HL-60/S4 treated with phorbol 12-myristate 13-acetate at 8.2 ng/mL for 4 days and 3 days (cell line): ENCODE data around the gene PCP2.

Source experiments
- in situ Hi-C: fragments of 300-500 bp; cut with MboI; formaldehyde crosslinking; loops from 2 replicates; pipeline ENCODE4 v1.15.0; 2022; ENCODE audit warnings: low sequenced_read_pairs

PCP2 gene

GRCh38 chr19:7620442-7621412 lies 12.8 kb downstream of the PCP2 start:
- in situ Hi-C loops, result no loop called here

DNA sequence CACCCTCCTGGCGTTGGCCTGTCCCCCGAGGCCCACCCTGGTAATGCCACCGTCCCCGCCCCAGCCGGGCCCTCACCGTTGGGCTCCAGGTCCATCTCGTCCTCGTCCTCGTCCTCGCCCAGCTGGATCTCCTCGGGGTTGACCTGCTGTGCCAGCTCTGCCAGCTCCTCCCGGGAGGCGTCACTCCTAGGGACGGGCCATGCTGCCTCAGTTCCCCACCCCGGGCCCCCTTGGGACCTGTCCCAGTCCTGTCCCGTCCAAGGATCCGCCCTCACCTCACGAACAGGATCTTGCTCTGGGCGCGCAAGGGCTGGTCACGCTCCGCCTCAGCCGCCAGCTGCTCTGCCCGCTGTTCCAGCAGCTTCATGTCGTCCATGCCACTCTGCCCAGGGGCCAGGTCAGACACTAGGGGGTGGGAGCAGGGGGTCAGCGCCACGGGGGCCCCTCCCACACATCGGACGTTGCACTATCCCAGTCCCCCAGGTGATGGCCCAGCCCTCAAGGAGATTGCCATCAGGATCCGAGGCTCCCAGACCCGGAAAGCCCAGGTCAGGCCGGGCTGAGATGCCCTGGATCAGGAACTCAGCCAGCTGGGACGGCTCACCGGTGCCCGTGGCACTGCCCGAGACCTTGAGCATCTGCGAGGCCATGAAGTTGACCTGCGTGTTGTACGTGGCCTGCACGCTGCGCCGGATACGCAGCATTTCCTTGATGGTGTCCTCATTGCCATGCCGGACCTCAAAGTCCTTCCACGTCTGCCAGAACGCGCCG lies 13.7 kb downstream of the PCP2 start:
- in situ Hi-C loops, result no loop called here

DNA sequence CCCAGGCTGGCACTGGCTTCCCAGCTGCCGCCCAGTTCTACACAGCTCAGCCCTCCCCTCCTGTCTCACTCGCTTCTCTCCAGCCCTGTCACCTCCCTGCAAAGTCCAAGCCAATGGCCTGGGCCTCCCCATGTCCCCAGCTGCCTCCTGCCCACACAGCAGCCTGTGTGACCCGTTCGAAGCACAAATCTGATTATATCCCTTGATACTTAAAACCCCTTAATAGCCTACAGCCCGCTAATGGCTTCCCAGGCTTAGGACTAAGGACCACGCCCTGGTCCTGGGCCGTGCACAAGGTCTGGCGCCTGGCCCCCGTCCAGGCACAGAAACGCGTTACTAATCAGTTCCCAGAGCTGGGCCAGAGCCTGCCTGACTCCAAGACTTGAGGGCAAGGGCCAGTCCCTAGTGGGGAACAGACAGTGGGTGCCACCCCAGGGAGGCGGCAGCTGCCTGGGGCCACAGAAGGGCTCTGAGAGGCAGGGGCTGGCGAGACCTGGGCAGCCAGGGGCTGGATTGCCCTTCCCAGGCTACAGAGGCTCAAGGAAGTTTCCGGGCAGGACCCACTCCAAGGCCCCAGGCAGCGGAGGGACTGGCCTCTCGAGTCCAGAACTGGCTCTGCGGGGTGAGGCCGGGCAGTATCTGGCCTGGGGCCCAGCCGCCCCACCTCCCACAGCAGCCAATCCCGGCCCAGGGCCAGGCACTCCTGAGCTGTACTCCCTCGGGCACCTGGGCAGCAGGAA lies 14.6 kb downstream of the PCP2 start:
- in situ Hi-C loops, result no loop called here

DNA sequence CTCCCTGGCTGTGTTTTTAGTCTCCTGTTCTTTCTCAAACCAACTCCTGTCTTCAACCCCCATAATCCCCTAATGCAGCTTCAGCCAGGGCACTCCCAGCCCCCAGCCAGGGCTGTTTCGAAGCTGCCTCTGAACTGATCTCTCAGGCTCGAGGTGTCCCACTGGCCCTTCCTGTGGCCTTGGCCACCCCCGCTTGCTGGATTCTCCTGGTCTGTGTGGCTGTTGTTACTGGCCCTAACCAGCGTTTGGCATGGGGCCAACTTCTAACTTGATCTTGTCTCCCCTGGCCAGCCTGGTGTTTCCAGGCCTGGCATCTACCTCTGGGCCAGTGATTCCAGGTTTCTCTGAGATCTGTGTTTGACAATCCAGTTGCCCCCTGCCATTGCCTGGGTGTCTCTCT lies 15.2 kb downstream of the PCP2 start:
- in situ Hi-C loops, result no loop called here

GRCh38 chr19:7617735-7618134 lies 15.8 kb downstream of the PCP2 start:
- in situ Hi-C loops, result no loop called here

DNA sequence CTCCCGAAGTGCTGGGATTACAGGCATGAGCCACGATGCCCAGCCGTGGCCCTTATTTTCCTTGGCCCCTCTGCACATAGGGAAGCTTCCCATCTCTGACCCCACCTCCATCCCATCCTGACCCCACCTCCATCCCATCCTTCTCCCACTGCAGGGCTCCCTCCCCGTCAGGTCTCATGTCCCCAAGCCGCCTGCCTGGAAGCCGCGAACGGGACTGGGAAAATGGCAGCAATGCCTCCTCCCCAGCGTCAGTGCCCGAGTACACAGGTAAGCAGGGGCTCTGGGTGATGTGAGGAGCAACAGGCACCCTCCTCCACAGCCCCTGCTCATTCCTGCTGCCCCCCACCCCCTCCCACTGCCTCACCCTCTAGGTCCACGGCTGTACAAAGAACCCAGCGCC lies 16.3 kb downstream of the PCP2 start:
- in situ Hi-C loops, result no loop called here

DNA sequence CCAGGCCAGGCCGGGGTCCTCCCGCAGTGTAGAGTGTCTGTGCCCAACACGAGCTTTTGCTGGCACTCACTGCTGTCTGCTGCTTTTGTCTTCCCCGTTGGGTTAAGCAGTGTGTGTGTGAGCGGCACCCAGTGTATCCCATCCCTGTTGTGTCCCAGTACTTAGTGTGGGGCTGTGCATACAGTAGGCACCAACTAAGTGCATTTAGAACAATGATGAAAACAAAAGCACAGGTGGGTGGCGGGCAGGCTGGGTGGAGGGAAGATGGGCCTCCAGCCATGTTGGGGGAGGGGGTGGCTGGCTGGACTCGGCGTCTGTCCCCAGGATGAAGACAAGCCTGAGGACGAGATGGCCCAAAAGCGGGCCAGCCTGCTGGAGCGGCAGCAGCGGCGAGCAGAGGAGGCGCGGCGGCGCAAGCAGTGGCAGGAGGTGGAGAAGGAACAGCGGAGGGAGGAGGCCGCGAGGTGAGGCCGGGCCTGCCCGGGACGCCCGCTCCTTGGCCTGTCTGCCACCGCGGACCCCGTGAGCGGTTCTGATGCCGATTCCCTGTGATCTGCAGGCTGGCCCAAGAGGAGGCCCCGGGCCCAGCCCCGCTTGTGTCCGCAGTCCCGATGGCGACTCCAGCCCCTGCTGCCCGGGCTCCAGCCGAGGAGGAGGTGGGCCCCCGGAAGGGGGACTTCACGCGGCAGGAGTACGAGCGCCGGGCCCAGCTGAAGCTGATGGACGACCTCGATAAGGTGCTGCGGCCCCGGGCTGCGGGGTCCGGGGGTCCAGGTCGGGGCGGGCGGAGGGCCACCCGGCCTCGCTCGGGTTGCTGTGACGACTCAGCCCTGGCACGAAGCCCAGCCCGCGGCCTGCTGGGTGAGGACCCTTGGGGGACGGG lies 18.4 kb downstream of the PCP2 start:
- in situ Hi-C loops, result no loop called here

DNA sequence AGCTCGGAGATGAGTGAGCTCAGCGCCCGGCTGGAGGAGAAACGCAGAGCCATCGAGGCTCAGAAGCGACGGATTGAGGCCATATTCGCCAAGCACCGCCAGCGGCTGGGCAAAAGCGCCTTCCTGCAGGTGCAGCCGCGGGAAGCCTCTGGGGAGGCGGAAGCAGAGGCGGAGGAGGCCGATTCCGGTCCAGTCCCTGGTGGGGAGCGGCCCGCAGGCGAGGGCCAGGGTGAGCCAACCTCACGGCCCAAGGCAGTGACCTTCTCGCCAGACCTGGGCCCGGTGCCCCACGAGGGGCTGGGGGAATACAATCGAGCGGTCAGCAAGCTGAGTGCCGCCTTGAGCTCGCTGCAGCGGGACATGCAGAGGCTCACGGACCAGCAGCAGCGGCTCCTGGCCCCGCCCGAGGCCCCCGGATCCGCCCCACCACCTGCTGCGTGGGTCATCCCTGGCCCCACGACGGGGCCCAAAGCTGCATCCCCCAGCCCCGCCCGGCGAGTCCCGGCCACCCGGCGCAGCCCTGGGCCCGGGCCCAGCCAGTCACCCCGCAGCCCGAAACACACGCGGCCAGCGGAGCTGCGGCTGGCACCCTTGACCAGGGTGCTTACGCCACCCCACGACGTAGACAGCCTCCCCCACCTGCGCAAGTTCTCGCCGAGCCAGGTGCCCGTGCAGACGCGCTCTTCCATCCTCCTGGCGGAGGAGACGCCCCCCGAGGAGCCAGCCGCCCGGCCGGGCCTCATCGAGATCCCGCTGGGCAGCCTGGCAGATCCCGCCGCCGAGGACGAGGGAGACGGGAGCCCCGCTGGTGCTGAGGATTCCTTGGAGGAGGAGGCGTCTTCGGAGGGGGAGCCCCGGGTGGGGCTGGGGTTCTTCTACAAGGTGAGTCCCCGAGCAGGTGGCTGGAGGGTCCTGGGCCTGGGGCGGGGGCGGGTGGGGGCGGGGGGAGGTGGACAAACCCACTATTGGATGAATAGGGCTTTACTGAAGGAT lies 20.9 kb downstream of the PCP2 start:
- in situ Hi-C loops, result no loop called here

DNA sequence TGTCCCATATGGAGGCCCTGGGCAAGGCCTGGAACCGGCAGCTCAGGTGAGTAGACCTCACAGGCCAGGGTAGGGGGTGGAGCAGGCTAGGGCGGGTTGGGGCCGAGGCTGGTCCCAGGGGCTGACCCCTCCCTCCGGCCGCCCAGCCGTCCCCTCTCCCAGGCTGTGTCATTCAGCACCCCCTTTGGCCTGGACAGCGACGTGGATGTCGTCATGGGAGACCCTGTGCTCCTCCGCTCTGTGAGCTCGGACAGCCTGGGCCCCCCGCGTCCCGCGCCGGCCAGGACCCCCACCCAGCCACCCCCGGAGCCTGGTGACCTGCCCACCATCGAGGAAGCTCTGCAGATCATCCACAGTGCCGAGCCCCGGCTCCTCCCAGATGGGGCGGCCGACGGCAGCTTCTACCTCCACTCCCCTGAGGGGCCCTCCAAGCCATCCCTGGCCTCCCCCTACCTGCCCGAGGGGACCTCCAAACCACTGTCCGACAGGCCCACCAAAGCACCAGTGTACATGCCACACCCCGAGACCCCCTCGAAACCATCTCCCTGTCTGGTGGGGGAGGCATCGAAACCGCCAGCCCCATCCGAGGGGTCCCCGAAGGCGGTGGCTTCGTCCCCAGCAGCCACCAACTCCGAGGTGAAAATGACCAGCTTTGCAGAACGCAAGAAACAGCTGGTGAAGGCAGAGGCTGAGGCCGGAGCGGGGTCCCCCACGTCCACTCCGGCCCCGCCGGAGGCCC lies 21.8 kb downstream of the PCP2 start:
- in situ Hi-C loops, result no loop called here

GRCh38 chr19:7610491-7611240 lies 22.9 kb downstream of the PCP2 start:
- in situ Hi-C loops, result no loop called here

- in situ Hi-C loops, result no loop called here
Observed at GRCh38 chr19:7607874-7608560, 25.5 kb downstream of the PCP2 start.

GRCh38 chr19:7607212-7607873 lies 26.2 kb downstream of the PCP2 start:
- in situ Hi-C loops, result no loop called here

DNA sequence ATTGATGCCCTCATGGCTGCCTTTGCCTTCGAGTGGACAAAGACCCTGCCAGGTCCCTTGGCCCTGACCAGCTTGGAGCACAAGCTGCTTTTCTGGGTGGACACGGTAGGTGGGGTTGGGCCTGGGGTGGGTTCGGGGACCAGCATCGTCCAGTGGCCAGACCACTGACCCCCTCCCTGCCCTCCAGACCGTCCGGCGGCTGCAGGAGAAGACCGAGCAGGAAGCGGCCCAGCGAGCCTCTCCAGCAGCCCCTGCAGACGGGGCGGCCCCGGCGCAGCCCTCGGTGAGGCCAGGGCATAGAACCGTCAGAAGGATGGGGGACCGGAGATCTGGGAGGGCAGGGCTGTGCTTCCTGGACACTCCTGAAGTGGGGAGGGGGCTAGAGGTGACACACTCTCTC lies 27.2 kb downstream of the PCP2 start:
- in situ Hi-C loops, result no loop called here

GRCh38 chr19:7605490-7606222 lies 27.9 kb downstream of the PCP2 start:
- in situ Hi-C loops, result no loop called here

DNA sequence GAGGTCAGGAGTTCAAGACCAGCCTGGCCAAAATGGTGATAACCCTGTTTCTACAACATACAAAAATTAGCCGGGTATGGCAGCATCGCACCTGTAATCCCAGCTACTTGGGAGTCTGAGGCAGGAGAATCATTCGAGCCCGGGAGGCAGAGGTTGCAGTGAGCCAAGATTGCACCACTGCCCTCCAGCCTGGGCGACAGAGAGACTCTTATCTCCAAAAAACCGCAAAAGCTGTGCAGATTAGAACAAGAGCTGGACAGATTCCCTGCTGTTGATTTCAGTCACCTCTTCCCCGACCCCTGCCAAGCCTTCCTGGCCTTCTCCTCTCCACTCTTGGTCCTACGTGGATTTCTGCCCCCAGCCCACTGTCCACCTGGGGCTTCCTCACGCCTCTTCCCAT lies 29.6 kb downstream of the PCP2 start:
- in situ Hi-C loops, result no loop called here

- in situ Hi-C loops, result no loop called here
Observed at GRCh38 chr19:7602935-7603497, 30.5 kb downstream of the PCP2 start.
